ENCODE data around the gene CCAR1.
"Not testable (repeated sequence)": the region's sequence is repeated elsewhere in the genome, so short reads cannot be mapped to it uniquely, and the experiment has no call there.

CCAR1 gene

GRCh38 chr10:68811314-68812009, 90.4 kb downstream of the CCAR1 start:
- no peaks in the 10 kb centered on the region for H3K36me3 ChIP-seq (ENCODE audit: control insufficient read depth, insufficient read depth, low read length, severe bottlenecking)
- H3K27me3 ChIP-seq (replicated peaks; ENCODE audit: control insufficient read depth, insufficient read depth, low read length): no peaks in the 10 kb centered on the region
- H3K9me3 ChIP-seq (ENCODE audit: control insufficient read depth, low read length): no peaks in the 10 kb centered on the region
- H3K4me3 ChIP-seq (ENCODE audit: low read length): no peak overlapping the region
- no peak for DNase-seq (ENCODE audit: low read depth)
- H3K4me1 ChIP-seq (ENCODE audit: control insufficient read depth, insufficient read depth, low read length): peaks cover 6% of the 10 kb centered on the region
- H3K9ac ChIP-seq (ENCODE audit: low read length): no peak overlapping the region

- H3K4me1 ChIP-seq (ENCODE audit: control insufficient read depth, insufficient read depth, low read length): peaks cover 6% of the 10 kb centered on the region
- no peak for DNase-seq (ENCODE audit: low read depth)
- H3K9ac ChIP-seq (ENCODE audit: low read length): no peak overlapping the region
Measured at GRCh38 chr10:68812420-68812819, 91.4 kb downstream of the CCAR1 start.

GRCh38 chr10:68813559-68813958, 92.5 kb downstream of the CCAR1 start:
- no peak overlapping the region for H3K9ac ChIP-seq (ENCODE audit: low read length)
- no peaks in the 10 kb centered on the region for H3K36me3 ChIP-seq (ENCODE audit: control insufficient read depth, insufficient read depth, low read length, severe bottlenecking)
- peaks cover 6% of the 10 kb centered on the region for H3K4me1 ChIP-seq (ENCODE audit: control insufficient read depth, insufficient read depth, low read length)
- no peak overlapping the region for H3K4me3 ChIP-seq (ENCODE audit: low read length)
- DNase-seq (ENCODE audit: low read depth): peak; percentile 27
- H3K27me3 ChIP-seq (replicated peaks; ENCODE audit: control insufficient read depth, insufficient read depth, low read length): no peaks in the 10 kb centered on the region
- H3K9me3 ChIP-seq (ENCODE audit: control insufficient read depth, low read length): no peaks in the 10 kb centered on the region

More at GRCh38 chr10:68812420-68812819, 91.4 kb downstream of the CCAR1 start:
- Histone ChIP-seq H3K4me3 (ENCODE audit: low read length) (no peak overlapping the region), H3K36me3 (ENCODE audit: control insufficient read depth, insufficient read depth, low read length, severe bottlenecking) (no peaks in the 10 kb centered on the region), H3K27me3 (replicated peaks; ENCODE audit: control insufficient read depth, insufficient read depth, low read length) (no peaks in the 10 kb centered on the region), H3K9me3 (ENCODE audit: control insufficient read depth, low read length) (no peaks in the 10 kb centered on the region)

GRCh38 chr10:68816796-68817412, 95.9 kb downstream of the CCAR1 start:
- Histone ChIP-seq H3K9me3 (ENCODE audit: control insufficient read depth, low read length) (no peaks in the 10 kb centered on the region), H3K36me3 (ENCODE audit: control insufficient read depth, insufficient read depth, low read length, severe bottlenecking) (no peaks in the 10 kb centered on the region), H3K4me1 (ENCODE audit: control insufficient read depth, insufficient read depth, low read length) (peaks cover 6% of the 10 kb centered on the region), H3K9ac (ENCODE audit: low read length) (no peak overlapping the region), H3K4me3 (ENCODE audit: low read length) (no peak overlapping the region), H3K27me3 (replicated peaks; ENCODE audit: control insufficient read depth, insufficient read depth, low read length) (no peaks in the 10 kb centered on the region)
- DNase-seq (ENCODE audit: low read depth): no peak

- not testable (repeated sequence) for DNase-seq (ENCODE audit: low read depth); H3K9ac ChIP-seq (ENCODE audit: low read length); H3K36me3 ChIP-seq (ENCODE audit: control insufficient read depth, insufficient read depth, low read length, severe bottlenecking); H3K4me3 ChIP-seq (ENCODE audit: low read length); H3K4me1 ChIP-seq (ENCODE audit: control insufficient read depth, insufficient read depth, low read length); H3K27me3 ChIP-seq (replicated peaks; ENCODE audit: control insufficient read depth, insufficient read depth, low read length); H3K9me3 ChIP-seq (ENCODE audit: control insufficient read depth, low read length)
Measured at GRCh38 chr10:68820359-68820758, 99.3 kb downstream of the CCAR1 start.

GRCh38 chr10:68822626-68823025, 101.6 kb downstream of the CCAR1 start:
- DNase-seq (ENCODE audit: low read depth); H3K36me3 ChIP-seq (ENCODE audit: control insufficient read depth, insufficient read depth, low read length, severe bottlenecking); H3K9me3 ChIP-seq (ENCODE audit: control insufficient read depth, low read length); H3K4me1 ChIP-seq (ENCODE audit: control insufficient read depth, insufficient read depth, low read length); H3K9ac ChIP-seq (ENCODE audit: low read length); H3K4me3 ChIP-seq (ENCODE audit: low read length): not testable (repeated sequence)
- peaks cover 14% of the 10 kb centered on the region for H3K27me3 ChIP-seq (replicated peaks; ENCODE audit: control insufficient read depth, insufficient read depth, low read length)

GRCh38 chr10:68826764-68827591, 105.9 kb downstream of the CCAR1 start, which contains the start of gene STOX1:
TSS of gene STOX1 (plus strand) at chr10:68827531. CDS start at chr10:68827624, 93 bp downstream.
- H3K27me3 ChIP-seq (replicated peaks; ENCODE audit: control insufficient read depth, insufficient read depth, low read length): peaks cover 25% of the 10 kb centered on the region
- no peaks in the 10 kb centered on the region for H3K36me3 ChIP-seq (ENCODE audit: control insufficient read depth, insufficient read depth, low read length, severe bottlenecking)
- no peaks in the 10 kb centered on the region for H3K9me3 ChIP-seq (ENCODE audit: control insufficient read depth, low read length)
- peak; percentile 85 for DNase-seq (ENCODE audit: low read depth)
- peak within 1 kb of the TSS; percentile 82 for H3K4me3 ChIP-seq (ENCODE audit: low read length)
- peak within 1 kb of the TSS; percentile 61 for H3K9ac ChIP-seq (ENCODE audit: low read length)
- H3K4me1 ChIP-seq (ENCODE audit: control insufficient read depth, insufficient read depth, low read length): peaks cover 2% of the 10 kb centered on the region

- DNase-seq (ENCODE audit: low read depth); H3K9me3 ChIP-seq (ENCODE audit: control insufficient read depth, low read length); H3K36me3 ChIP-seq (ENCODE audit: control insufficient read depth, insufficient read depth, low read length, severe bottlenecking); H3K4me1 ChIP-seq (ENCODE audit: control insufficient read depth, insufficient read depth, low read length); H3K9ac ChIP-seq (ENCODE audit: low read length): not testable (repeated sequence)
- Histone ChIP-seq H3K4me3 (ENCODE audit: low read length) (peak overlapping the region; percentile 82), H3K27me3 (replicated peaks; ENCODE audit: control insufficient read depth, insufficient read depth, low read length) (peaks cover 25% of the 10 kb centered on the region)
Measured at GRCh38 chr10:68827592-68827959, 106.5 kb downstream of the CCAR1 start.

- H3K9ac ChIP-seq (ENCODE audit: low read length); H3K9me3 ChIP-seq (ENCODE audit: control insufficient read depth, low read length); H3K4me1 ChIP-seq (ENCODE audit: control insufficient read depth, insufficient read depth, low read length); H3K36me3 ChIP-seq (ENCODE audit: control insufficient read depth, insufficient read depth, low read length, severe bottlenecking): not testable (repeated sequence)
- DNase-seq (ENCODE audit: low read depth): peak; percentile 7
- H3K4me3 ChIP-seq (ENCODE audit: low read length): peak overlapping the region; percentile 74
- H3K27me3 ChIP-seq (replicated peaks; ENCODE audit: control insufficient read depth, insufficient read depth, low read length): peaks cover 25% of the 10 kb centered on the region
Measured at GRCh38 chr10:68828083-68828601, 107.1 kb downstream of the CCAR1 start.

GRCh38 chr10:68828833-68829232, 107.8 kb downstream of the CCAR1 start:
- Histone ChIP-seq H3K4me3 (ENCODE audit: low read length) (no peak overlapping the region), H3K9me3 (ENCODE audit: control insufficient read depth, low read length) (peaks cover 3% of the 10 kb centered on the region), H3K36me3 (ENCODE audit: control insufficient read depth, insufficient read depth, low read length, severe bottlenecking) (no peaks in the 10 kb centered on the region), H3K4me1 (ENCODE audit: control insufficient read depth, insufficient read depth, low read length) (peaks cover 2% of the 10 kb centered on the region), H3K27me3 (replicated peaks; ENCODE audit: control insufficient read depth, insufficient read depth, low read length) (peaks cover 30% of the 10 kb centered on the region), H3K9ac (ENCODE audit: low read length) (no peak overlapping the region)
- DNase-seq (ENCODE audit: low read depth): no peak

- Histone ChIP-seq H3K36me3 (ENCODE audit: control insufficient read depth, insufficient read depth, low read length, severe bottlenecking) (no peaks in the 10 kb centered on the region), H3K27me3 (replicated peaks; ENCODE audit: control insufficient read depth, insufficient read depth, low read length) (peaks cover 29% of the 10 kb centered on the region), H3K9ac (ENCODE audit: low read length) (no peak overlapping the region), H3K9me3 (ENCODE audit: control insufficient read depth, low read length) (peaks cover 3% of the 10 kb centered on the region), H3K4me1 (ENCODE audit: control insufficient read depth, insufficient read depth, low read length) (peaks cover 2% of the 10 kb centered on the region), H3K4me3 (ENCODE audit: low read length) (no peak overlapping the region)
- no peak for DNase-seq (ENCODE audit: low read depth)
Measured at GRCh38 chr10:68829521-68829920, 108.5 kb downstream of the CCAR1 start.
